ENCODE data around the gene EAPP. TPM values are rescaled to one million over a fixed set of nuclear protein-coding genes. Genes with fewer than 3 reads are reported as not detected.

The EAPP gene
- total and polyA plus RNA-seq, 3 experiments from 2014 or later: 36.4 to 96.2 (median 38.6) TPM

DNA sequence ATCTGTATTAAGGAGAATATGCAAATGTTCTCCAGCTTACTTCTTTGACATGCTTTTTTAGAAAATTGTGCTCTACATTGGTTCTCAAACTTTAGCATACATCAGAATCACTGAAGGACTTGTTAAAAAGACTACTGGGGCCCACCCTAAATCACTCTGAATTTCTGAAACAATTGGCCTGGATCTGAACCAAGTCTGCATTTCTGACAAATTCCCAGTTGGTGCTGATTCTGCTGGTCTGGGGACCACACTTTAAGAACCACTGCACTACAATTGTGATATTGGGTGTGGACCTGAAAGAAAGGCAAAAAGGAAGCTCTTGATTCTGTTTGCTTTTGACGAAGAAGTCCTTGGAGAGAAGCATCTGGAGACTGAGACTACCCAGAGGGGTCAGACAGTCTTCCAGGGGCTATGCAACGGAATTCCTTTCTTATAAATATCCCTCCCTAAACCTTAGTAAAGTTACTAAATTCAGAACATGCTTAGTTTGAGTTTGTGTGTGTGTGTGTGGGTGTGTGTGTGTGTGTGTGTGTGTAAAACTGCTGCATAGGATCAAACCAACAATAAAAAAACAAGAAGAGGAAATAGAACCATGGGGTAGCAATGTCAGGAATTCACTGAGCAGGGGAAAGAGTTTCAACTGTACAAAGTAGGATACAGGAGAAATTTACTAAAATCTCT, 36.8 kb downstream of the EAPP start:
- Mint-ChIP-seq H3K36me3 (no peaks in the 10 kb centered on the region), H3K27ac (no peak overlapping the region), H3K9me3 (no peaks in the 10 kb centered on the region), H3K4me3 (no peak overlapping the region), H3K27me3 (no peaks in the 10 kb centered on the region), H3K4me1 (no peaks in the 10 kb centered on the region)
- Histone ChIP-seq H3K27ac (ENCODE audit: low read depth, low read length) (no peak overlapping the region), H3K36me3 (ENCODE audit: insufficient read depth, low read length) (no peaks in the 10 kb centered on the region), H3K9me3 (ENCODE audit: low read length) (no peaks in the 10 kb centered on the region), H3K27me3 (ENCODE audit: insufficient read depth, low read length, poor library complexity, severe bottlenecking) (no peaks in the 10 kb centered on the region), H3K4me3 (ENCODE audit: low read length) (no peak overlapping the region), H3K4me1 (ENCODE audit: insufficient read depth, low read length) (no peaks in the 10 kb centered on the region)
- CTCF ChIA-PET: no interaction called here
- no peak for DNase-seq
- POLR2A ChIA-PET: no interaction called here

DNA sequence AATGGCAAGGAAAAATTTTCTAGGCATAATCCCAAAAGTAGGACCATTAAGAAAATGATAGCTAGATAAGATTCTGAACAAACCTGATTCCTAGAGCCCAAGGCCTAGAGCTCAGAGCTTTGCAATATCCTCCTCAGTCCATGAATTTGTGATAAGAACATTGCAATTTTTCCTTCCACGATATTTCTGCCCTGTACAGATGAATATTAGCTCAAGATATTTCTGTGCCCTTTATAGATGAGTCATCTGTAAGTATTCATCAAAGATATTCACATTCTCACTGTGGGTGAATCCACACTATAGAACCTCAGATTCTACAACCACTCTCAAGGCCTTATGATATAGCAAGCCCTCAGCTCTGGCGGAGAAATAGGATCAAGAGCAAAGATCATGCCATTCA, 37.5 kb downstream of the EAPP start:
- Histone ChIP-seq H3K27ac (ENCODE audit: low read depth, low read length) (no peak overlapping the region), H3K36me3 (ENCODE audit: insufficient read depth, low read length) (no peaks in the 10 kb centered on the region), H3K4me3 (ENCODE audit: low read length) (no peak overlapping the region), H3K27me3 (ENCODE audit: insufficient read depth, low read length, poor library complexity, severe bottlenecking) (no peaks in the 10 kb centered on the region), H3K4me1 (ENCODE audit: insufficient read depth, low read length) (no peaks in the 10 kb centered on the region), H3K9me3 (ENCODE audit: low read length) (no peaks in the 10 kb centered on the region)
- ChIA-PET POLR2A (interaction anchor here (0.5 kb wide), 1 partner anchor 43 kb away, joined by 4 read pairs; no protein-coding TSS in a partner anchor), CTCF (no interaction called here)
- Mint-ChIP-seq H3K9me3 (no peaks in the 10 kb centered on the region), H3K4me3 (no peak overlapping the region), H3K27me3 (no peaks in the 10 kb centered on the region), H3K4me1 (no peaks in the 10 kb centered on the region), H3K27ac (peak overlapping the region in 1 of 8 donors; percentile 46), H3K36me3 (no peaks in the 10 kb centered on the region)
- DNase-seq: no peak

DNA sequence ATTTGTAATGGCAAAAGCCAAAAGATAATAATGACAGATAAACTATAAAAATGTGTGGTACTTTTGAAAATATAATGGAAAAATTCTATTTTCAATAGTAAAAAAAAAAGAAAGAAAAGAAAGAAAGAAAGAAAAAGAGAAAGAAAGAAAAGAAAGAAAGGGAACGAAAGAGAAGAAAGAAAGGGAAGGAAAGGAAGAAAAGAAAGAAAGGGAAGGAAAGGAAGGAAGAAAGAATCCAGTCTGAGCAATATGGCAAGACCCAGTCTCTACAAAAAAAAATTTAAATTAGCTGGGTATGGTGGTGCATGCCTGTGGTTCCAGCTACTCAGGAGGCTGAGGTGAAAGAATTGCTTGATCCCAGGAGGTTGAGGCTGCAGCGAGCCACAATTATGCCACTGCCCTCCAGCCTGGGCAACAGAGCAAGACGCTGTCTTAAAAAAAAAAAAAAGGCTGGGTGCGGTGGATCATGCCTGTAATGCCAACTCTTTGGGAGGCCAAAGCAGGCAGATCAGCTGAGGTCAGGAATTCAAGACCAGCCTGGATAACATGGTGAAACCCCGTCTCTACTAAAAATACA, 38.4 kb downstream of the EAPP start:
- no peaks in the 10 kb centered on the region for H3K9me3 ChIP-seq (ENCODE audit: low read length)
- no peaks in the 10 kb centered on the region for H3K27me3 ChIP-seq (ENCODE audit: insufficient read depth, low read length, poor library complexity, severe bottlenecking)
- Mint-ChIP-seq H3K36me3 (no peaks in the 10 kb centered on the region), H3K4me1 (no peaks in the 10 kb centered on the region), H3K27me3 (peaks cover 0 to 3% of the 10 kb centered on the region in 2 donors), H3K4me3 (no peak overlapping the region), H3K27ac (no peak overlapping the region), H3K9me3 (no peaks in the 10 kb centered on the region)
- no peaks in the 10 kb centered on the region for H3K4me1 ChIP-seq (ENCODE audit: insufficient read depth, low read length)
- ChIA-PET CTCF (no interaction called here), POLR2A (no interaction called here)
- no peak for DNase-seq
- H3K4me3 ChIP-seq (ENCODE audit: low read length): no peak overlapping the region
- H3K27ac ChIP-seq (ENCODE audit: low read depth, low read length): no peak overlapping the region
- H3K36me3 ChIP-seq (ENCODE audit: insufficient read depth, low read length): no peaks in the 10 kb centered on the region

DNA sequence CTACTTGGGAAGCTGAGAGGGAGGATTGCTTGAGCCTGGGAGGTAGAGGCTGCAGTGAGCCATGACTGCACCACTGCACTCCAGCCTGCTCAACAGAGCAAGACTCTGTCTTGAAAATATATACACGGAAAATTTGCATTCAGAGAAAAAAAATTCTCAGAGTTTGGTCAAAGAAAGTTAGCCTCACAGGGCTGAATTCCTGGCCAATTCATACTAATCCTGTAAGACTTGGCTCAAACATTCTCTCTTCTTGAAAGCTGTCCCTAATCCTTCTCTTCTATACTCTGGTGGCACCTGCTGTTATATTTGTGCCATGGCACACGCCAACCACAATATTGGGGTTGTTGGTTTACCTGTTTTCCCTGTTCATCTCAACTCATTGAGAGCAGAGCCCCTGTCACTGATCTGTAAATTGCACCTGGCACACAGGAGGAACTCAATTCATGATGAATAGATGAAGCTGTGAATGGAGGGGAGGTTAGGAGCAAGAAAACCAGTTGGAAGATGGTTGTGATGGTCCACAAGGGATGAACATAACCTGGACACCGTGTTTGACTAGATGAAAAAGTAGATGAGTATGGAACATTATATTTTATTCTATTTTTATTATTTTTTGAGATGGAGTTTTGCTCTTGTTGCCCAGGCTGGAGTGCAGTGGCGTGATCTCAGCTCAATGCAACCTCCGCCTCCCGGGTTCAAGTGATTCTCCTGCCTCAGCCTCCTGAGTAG, 40.7 kb downstream of the EAPP start:
- Mint-ChIP-seq H3K36me3 (no peaks in the 10 kb centered on the region), H3K27me3 (peaks cover 0 to 3% of the 10 kb centered on the region in 2 donors), H3K9me3 (no peaks in the 10 kb centered on the region), H3K4me1 (no peaks in the 10 kb centered on the region), H3K27ac (peak overlapping the region in 1 of 8 donors; percentile 6), H3K4me3 (no peak overlapping the region)
- DNase-seq: no peak
- Histone ChIP-seq H3K4me3 (ENCODE audit: low read length) (no peak overlapping the region), H3K4me1 (ENCODE audit: insufficient read depth, low read length) (no peaks in the 10 kb centered on the region), H3K27ac (ENCODE audit: low read depth, low read length) (no peak overlapping the region), H3K36me3 (ENCODE audit: insufficient read depth, low read length) (no peaks in the 10 kb centered on the region), H3K9me3 (ENCODE audit: low read length) (no peaks in the 10 kb centered on the region), H3K27me3 (ENCODE audit: insufficient read depth, low read length, poor library complexity, severe bottlenecking) (no peaks in the 10 kb centered on the region)
- POLR2A ChIA-PET: no interaction called here
- CTCF ChIA-PET: interaction anchor here (1.6 kb wide), 1 partner anchor 167 kb away, joined by 3 read pairs; no protein-coding TSS in a partner anchor

DNA sequence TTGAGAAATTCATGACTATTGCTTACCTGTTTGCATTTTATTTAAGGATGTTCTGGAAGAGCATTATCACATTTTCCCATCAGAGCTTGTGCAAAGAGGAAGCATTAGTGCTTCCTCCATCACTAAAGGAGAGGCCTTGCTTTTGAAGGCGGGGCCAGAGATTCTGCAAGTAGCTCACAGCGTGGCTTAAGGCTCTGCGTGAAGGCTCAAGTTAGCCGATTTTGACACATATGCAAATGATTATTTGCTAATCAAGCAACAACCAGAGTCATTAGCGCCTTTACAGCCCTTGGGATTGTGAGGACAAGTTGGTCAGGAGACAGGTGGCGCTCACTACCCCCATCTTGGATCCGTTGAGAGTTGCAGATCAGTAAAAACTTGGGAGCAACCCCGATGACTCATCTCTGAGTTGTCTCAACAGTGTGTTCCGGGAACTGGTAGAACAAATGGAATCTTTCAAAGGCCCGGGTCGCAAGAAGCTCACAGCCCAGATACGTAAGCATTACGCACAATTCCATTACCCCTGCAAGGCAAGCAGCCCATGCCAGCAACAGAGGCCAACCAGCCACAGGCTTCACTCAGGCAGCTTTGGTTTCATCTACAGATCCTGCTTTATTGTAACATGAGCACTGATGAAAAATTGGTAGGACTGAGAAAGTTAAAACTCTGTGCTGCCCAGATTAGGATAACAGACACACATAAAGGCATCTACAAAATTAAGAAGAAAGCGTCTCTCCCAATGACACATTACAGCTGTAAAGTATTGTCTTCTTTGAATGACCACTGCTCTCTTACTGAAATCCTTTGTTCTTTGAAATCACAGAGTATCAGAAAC, 42.6 kb downstream of the EAPP start:
- Mint-ChIP-seq H3K27ac (no peak overlapping the region), H3K4me3 (no peak overlapping the region), H3K36me3 (no peaks in the 10 kb centered on the region), H3K4me1 (no peaks in the 10 kb centered on the region), H3K27me3 (peaks cover 0 to 3% of the 10 kb centered on the region in 2 donors), H3K9me3 (no peaks in the 10 kb centered on the region)
- Histone ChIP-seq H3K4me3 (ENCODE audit: low read length) (no peak overlapping the region), H3K9me3 (ENCODE audit: low read length) (no peaks in the 10 kb centered on the region), H3K27me3 (ENCODE audit: insufficient read depth, low read length, poor library complexity, severe bottlenecking) (no peaks in the 10 kb centered on the region), H3K4me1 (ENCODE audit: insufficient read depth, low read length) (no peaks in the 10 kb centered on the region), H3K27ac (ENCODE audit: low read depth, low read length) (peak overlapping the region; percentile 35), H3K36me3 (ENCODE audit: insufficient read depth, low read length) (no peaks in the 10 kb centered on the region)
- no peak for DNase-seq
- POLR2A ChIA-PET: no interaction called here
- CTCF ChIA-PET: no interaction called here

DNA sequence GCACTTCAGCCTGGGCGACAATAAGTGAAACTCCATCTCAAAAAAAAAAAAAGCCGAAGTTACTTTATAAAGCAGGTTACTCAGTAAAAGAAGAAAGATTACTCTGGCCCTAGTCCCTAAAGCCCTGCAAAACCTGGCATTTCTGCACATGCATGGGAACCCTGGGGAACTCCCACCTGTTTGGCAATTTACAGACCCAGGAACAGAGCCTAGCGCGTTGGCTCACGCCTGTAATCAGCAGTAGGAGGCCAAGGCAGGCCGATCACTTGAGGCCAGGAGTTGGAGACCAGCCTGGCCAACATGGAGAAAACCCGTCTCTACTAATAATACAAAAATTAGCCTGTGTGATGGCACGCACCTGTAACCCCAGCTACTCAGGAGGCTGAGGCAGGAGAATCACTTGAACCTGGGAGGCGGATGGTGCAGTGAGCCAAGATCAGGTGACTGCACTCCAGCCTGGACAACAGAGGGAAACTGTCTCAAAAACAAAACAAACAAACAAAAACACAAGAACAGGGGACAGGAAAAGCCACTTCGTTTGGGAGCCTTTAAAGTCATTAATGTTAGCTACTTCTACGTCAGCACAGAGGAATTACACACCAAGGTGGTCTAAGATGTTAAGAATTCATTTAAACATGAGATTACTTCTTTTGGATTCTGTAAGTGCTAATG, 43.4 kb downstream of the EAPP start:
- DNase-seq: no peak
- H3K36me3 Mint-ChIP-seq: no peaks in the 10 kb centered on the region

DNA sequence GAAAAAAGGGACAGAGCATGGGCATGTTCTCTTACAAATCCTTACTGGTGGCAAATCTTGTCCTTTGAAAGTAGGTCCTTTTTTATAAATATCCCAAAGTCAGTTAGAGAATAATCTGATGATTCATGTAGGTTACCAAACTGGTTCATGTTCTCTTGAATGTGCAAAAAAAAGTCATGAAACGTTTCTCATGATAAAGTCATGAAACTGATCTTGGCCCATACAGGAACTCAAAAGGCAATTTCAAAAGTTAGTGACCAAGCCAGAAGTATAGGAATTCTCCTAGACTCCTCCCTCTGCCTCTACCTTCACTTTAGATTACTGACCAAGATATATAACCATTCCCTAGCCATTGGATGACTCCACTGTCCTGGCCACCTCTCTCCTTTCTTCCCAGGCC, 50.2 kb downstream of the EAPP start:
- Histone ChIP-seq H3K4me3 (ENCODE audit: low read length) (no peak overlapping the region), H3K27me3 (ENCODE audit: insufficient read depth, low read length, poor library complexity, severe bottlenecking) (no peaks in the 10 kb centered on the region), H3K36me3 (ENCODE audit: insufficient read depth, low read length) (no peaks in the 10 kb centered on the region), H3K4me1 (ENCODE audit: insufficient read depth, low read length) (no peaks in the 10 kb centered on the region), H3K27ac (ENCODE audit: low read depth, low read length) (no peak overlapping the region), H3K9me3 (ENCODE audit: low read length) (no peaks in the 10 kb centered on the region)
- Mint-ChIP-seq H3K36me3 (no peaks in the 10 kb centered on the region), H3K4me1 (no peaks in the 10 kb centered on the region), H3K27ac (no peak overlapping the region), H3K4me3 (no peak overlapping the region), H3K27me3 (no peaks in the 10 kb centered on the region), H3K9me3 (no peaks in the 10 kb centered on the region)
- DNase-seq: no peak
- POLR2A ChIA-PET: interaction anchor here (0.7 kb wide), 1 partner anchor 22 kb away, joined by 3 read pairs; no protein-coding TSS in a partner anchor
- CTCF ChIA-PET: no interaction called here

More for the DNA sequence above, 43.4 kb downstream of the EAPP start:
- POLR2A ChIA-PET: no interaction called here
- no peak overlapping the region for H3K27ac ChIP-seq (ENCODE audit: low read depth, low read length)
- CTCF ChIA-PET: interaction anchor here (0.7 kb wide), 1 partner anchor 98 kb away, joined by 3 read pairs; no protein-coding TSS in a partner anchor
- Mint-ChIP-seq H3K4me1 (no peaks in the 10 kb centered on the region), H3K9me3 (no peaks in the 10 kb centered on the region), H3K27me3 (peaks cover 0 to 3% of the 10 kb centered on the region in 2 donors), H3K27ac (no peak overlapping the region), H3K4me3 (no peak overlapping the region)
- H3K9me3 ChIP-seq (ENCODE audit: low read length): no peaks in the 10 kb centered on the region
- H3K27me3 ChIP-seq (ENCODE audit: insufficient read depth, low read length, poor library complexity, severe bottlenecking): no peaks in the 10 kb centered on the region
- H3K36me3 ChIP-seq (ENCODE audit: insufficient read depth, low read length): no peaks in the 10 kb centered on the region
- H3K4me3 ChIP-seq (ENCODE audit: low read length): no peak overlapping the region
- no peaks in the 10 kb centered on the region for H3K4me1 ChIP-seq (ENCODE audit: insufficient read depth, low read length)
